Ectodermal cell (in vitro differentiated cells): ENCODE data around the gene XRN2.
"Not testable (repeated sequence)": the region's sequence is repeated elsewhere in the genome, so short reads cannot be mapped to it uniquely, and the experiment has no call there.

Source experiments
- H3K27ac ChIP-seq: 2 replicates; pipeline ENCODE4 v1.7.0; 2013; ENCODE audit warnings: mild to moderate bottlenecking, low read depth, low read length; ENCODE audit not compliant: insufficient read depth, poor library complexity, severe bottlenecking
- H3K27me3 ChIP-seq: 2 replicates; pipeline ENCODE4 v1.7.0; 2013; ENCODE audit warnings: mild to moderate bottlenecking, low read length; ENCODE audit not compliant: insufficient read depth, control insufficient read depth, poor library complexity, severe bottlenecking
- H3K36me3 ChIP-seq: one replicate; pipeline ENCODE4 v1.7.0; 2013; ENCODE audit warnings: low read length; ENCODE audit not compliant: control insufficient read depth, insufficient read depth
- H3K4me1 ChIP-seq: one replicate; pipeline ENCODE4 v1.7.0; 2013; ENCODE audit warnings: low read length; ENCODE audit not compliant: control insufficient read depth, insufficient read depth
- H3K4me3 ChIP-seq: 2 replicates; pipeline ENCODE4 v1.7.0; 2013; ENCODE audit warnings: low read depth, low read length, control low read depth; ENCODE audit not compliant: insufficient read depth
- H3K9me3 ChIP-seq: 2 replicates; pipeline ENCODE4 v1.7.0; 2013; ENCODE audit warnings: mild to moderate bottlenecking, low read length, moderate library complexity; ENCODE audit not compliant: control insufficient read depth
- WGBS, 2 experiments: methylation state at CpG; one replicate each; pipeline ENCODE4 v1.1.7; 2013; ENCODE audit warnings: missing lambda C conversion rate in 2 of 2; 5-methylcytosine and 5-hydroxymethylcytosine counted together

The XRN2 gene

GRCh38 chr20:21365771-21366170, 62.6 kb downstream of the XRN2 start:
- Histone ChIP-seq H3K4me1 (no peaks in the 10 kb centered on the region), H3K9me3 (no peaks in the 10 kb centered on the region), H3K27ac (no peak overlapping the region), H3K36me3 (peaks cover 16% of the 10 kb centered on the region), H3K27me3 (no peaks in the 10 kb centered on the region), H3K4me3 (no peak overlapping the region)
- WGBS, 2 experiments = no CpG with 5 or more reads among the region's 3 CpGs

DNA sequence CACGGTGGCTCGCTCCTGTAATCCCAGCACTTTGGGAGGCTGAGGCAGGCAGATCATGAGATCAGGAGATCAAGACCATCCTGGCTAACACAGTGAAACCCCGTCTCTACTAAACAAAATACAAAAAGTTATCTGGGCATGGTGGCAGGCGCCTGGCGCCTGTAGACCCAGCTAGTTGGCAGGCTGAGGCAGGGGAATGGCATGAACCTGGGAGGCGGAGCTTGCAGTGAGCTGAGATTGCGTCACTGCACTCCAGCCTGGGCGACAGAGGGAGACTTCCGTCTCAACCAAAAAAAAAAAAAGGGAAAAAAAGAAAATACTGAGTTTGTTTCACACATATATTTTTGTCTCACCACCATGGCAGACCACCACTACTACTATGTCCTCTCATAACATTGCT, 63.1 kb downstream of the XRN2 start:
- not testable (repeated sequence) for H3K27ac ChIP-seq, H3K4me1 ChIP-seq, H3K27me3 ChIP-seq, H3K4me3 ChIP-seq, H3K9me3 ChIP-seq
- H3K36me3 ChIP-seq = peaks cover 16% of the 10 kb centered on the region
- WGBS, 2 experiments = 90 to 91% methylated on average over 9 of the region's 9 CpGs

GRCh38 chr20:21368791-21369190, 65.7 kb downstream of the XRN2 start:
- peaks cover 8% of the 10 kb centered on the region for H3K36me3 ChIP-seq
- 47 to 50% methylated on average over 2 of the region's 2 CpGs for WGBS, 2 experiments

DNA sequence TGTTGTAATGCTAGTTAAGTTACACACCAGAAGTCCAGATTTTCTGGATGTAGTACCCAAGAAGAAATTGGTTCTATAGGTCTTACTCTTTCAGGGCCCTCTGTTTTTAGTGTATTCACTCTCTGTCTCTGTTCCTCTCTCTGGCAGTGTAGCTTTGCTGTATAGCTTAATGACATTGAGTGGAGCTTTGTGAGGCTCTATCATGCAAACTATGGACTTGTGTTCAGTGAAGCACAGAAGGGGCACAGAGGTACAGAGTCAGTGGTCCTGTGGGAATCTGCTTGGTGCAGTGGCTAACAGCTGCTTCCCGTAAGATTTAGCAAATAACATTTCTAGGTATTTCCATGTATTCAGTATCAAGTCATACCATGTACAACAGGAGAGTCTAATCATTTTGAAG, 68.1 kb downstream of the XRN2 start:
- no peaks in the 10 kb centered on the region for H3K9me3 ChIP-seq
- no peaks in the 10 kb centered on the region for H3K4me1 ChIP-seq
- no peaks in the 10 kb centered on the region for H3K27me3 ChIP-seq
- H3K4me3 ChIP-seq = no peak overlapping the region
- whole genome bisulfite sequencing, 2 experiments = 80 to 100% methylated on average over 1 of the region's 1 CpG
- peaks cover 5% of the 10 kb centered on the region for H3K36me3 ChIP-seq
- H3K27ac ChIP-seq = no peak overlapping the region

More at GRCh38 chr20:21368791-21369190, 65.7 kb downstream of the XRN2 start:
- H3K4me1 ChIP-seq = no peaks in the 10 kb centered on the region
- H3K4me3 ChIP-seq = no peak overlapping the region
- no peak overlapping the region for H3K27ac ChIP-seq
- H3K9me3 ChIP-seq = no peaks in the 10 kb centered on the region
- H3K27me3 ChIP-seq = no peaks in the 10 kb centered on the region

DNA sequence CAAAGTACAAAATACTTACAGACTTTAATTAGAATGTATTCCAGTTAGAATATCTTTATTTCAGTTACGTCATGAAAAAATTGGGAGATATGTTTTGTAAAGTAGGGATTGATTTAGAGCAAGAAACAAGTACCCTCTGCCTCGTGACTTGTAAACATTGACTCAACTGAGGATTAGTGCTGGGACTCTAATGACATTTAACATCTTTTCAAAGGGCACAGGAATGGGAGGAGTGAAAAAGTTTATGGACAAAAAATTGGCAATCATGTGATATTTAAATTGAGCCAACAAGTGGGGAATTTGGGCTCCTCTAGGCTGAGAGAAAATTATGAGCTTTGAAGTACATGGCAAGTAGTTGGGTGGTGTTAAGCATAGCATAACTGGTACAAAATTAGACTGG, 68.9 kb downstream of the XRN2 start:
- no peaks in the 10 kb centered on the region for H3K9me3 ChIP-seq
- no peak overlapping the region for H3K27ac ChIP-seq
- peaks cover 5% of the 10 kb centered on the region for H3K36me3 ChIP-seq
- no peak overlapping the region for H3K4me3 ChIP-seq
- H3K27me3 ChIP-seq = no peaks in the 10 kb centered on the region
- no peaks in the 10 kb centered on the region for H3K4me1 ChIP-seq
- 90 to 97% methylated on average over 2 of the region's 2 CpGs for WGBS, 2 experiments

GRCh38 chr20:21373436-21373835, 70.3 kb downstream of the XRN2 start:
- WGBS, 2 experiments = 92 to 100% methylated on average over 1 of the region's 1 CpG
- H3K36me3 ChIP-seq = peaks cover 2% of the 10 kb centered on the region

GRCh38 chr20:21376626-21377025, 73.5 kb downstream of the XRN2 start:
- Histone ChIP-seq H3K27ac (no peak overlapping the region), H3K4me3 (no peak overlapping the region), H3K9me3 (no peaks in the 10 kb centered on the region), H3K27me3 (no peaks in the 10 kb centered on the region), H3K4me1 (no peaks in the 10 kb centered on the region), H3K36me3 (no peaks in the 10 kb centered on the region)
- WGBS, 2 experiments = 91 to 93% methylated on average over 3 of the region's 3 CpGs

More at GRCh38 chr20:21373436-21373835, 70.3 kb downstream of the XRN2 start:
- Histone ChIP-seq H3K9me3 (no peaks in the 10 kb centered on the region), H3K4me1 (no peaks in the 10 kb centered on the region), H3K27me3 (no peaks in the 10 kb centered on the region), H3K27ac (no peak overlapping the region), H3K4me3 (no peak overlapping the region)

DNA sequence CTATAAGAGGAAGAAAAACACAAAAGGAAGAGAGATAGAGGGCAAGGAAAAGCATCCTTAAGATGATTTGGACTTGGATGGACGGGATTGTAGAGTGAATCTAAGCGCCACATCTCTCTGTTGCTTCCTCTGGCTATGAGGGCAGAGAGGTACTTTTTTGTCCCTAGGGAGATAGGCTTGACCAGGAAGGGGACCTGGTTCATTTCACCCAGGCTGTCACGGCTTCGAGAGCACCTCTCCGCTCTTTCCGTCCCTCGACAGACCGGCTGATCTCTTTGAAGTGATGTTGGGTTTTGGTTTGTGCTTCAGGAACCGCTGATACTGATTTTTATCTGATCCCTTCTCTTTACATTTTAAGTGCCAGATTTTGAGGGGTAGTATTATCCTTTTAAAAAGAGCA, 74.6 kb downstream of the XRN2 start:
- Histone ChIP-seq H3K9me3 (no peaks in the 10 kb centered on the region), H3K4me1 (no peaks in the 10 kb centered on the region), H3K27me3 (no peaks in the 10 kb centered on the region), H3K4me3 (no peak overlapping the region), H3K27ac (no peak overlapping the region), H3K36me3 (no peaks in the 10 kb centered on the region)
- 89 to 97% methylated on average over 9 of the region's 9 CpGs for WGBS, 2 experiments

- no peaks in the 10 kb centered on the region for H3K4me1 ChIP-seq
- H3K27ac ChIP-seq = no peak overlapping the region
- H3K27me3 ChIP-seq = no peaks in the 10 kb centered on the region
- H3K4me3 ChIP-seq = no peak overlapping the region
- H3K9me3 ChIP-seq = no peaks in the 10 kb centered on the region
- 96% methylated on average over 3 to 4 of the region's 5 CpGs for WGBS, 2 experiments
- no peaks in the 10 kb centered on the region for H3K36me3 ChIP-seq
Measured at GRCh38 chr20:21378259-21378658, 75.1 kb downstream of the XRN2 start.

- 87 to 96% methylated on average over 2 of the region's 2 CpGs for WGBS, 2 experiments
- Histone ChIP-seq H3K4me1 (no peaks in the 10 kb centered on the region), H3K4me3 (no peak overlapping the region), H3K27me3 (no peaks in the 10 kb centered on the region), H3K27ac (no peak overlapping the region), H3K9me3 (no peaks in the 10 kb centered on the region), H3K36me3 (no peaks in the 10 kb centered on the region)
Measured at GRCh38 chr20:21380711-21381110, 77.6 kb downstream of the XRN2 start.

DNA sequence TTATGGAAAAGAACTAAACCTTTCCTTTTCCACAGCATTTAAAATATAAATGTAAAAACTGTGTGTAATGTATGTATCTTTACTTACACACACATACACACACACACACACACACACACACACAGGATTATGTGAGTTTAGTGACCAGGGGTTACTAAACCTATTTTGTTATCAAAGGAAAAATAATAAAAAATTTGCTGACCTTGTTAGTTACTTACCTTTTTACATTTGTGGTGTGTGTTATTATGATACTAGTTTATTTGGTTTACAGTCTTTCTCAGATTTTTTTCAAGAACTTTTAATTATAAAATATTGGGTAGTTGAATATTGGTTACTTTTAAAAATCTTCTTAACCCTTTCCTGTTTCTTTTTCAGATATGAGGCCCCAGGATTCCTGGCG, 78.5 kb downstream of the XRN2 start:
- H3K9me3 ChIP-seq = no peaks in the 10 kb centered on the region
- 100% methylated on average over 1 of the region's 1 CpG for WGBS, 2 experiments
- no peaks in the 10 kb centered on the region for H3K27me3 ChIP-seq
- no peak overlapping the region for H3K4me3 ChIP-seq
- no peaks in the 10 kb centered on the region for H3K4me1 ChIP-seq
- no peak overlapping the region for H3K27ac ChIP-seq
- H3K36me3 ChIP-seq = no peaks in the 10 kb centered on the region
